ENCODE data around the gene SMOC1. TPM values are rescaled to one million over a fixed set of nuclear protein-coding genes. Genes with fewer than 3 reads are reported as not detected.

Gene SMOC1
- polyA plus RNA-seq, 3 donors, result not detected

GRCh38 chr14:69839661-69840060 is 39.6 kb upstream of the SMOC1 start:
- TF ChIP-seq CTCF (IDR thresholded peaks at IDR 0.05), result no peak
- H3K36me3 Mint-ChIP-seq, result no peaks in the 10 kb centered on the region
- WGBS (ENCODE audit: insufficient coverage), result 100% methylated on average over 1 of the region's 3 CpGs

GRCh38 chr14:69841656-69842055 is 37.6 kb upstream of the SMOC1 start:
- Histone ChIP-seq H2AFZ (ENCODE audit: insufficient read depth, low read depth, low read length, poor library complexity, severe bottlenecking) (no peak overlapping the region), H3K9me3 (replicated peaks in 1 of 2; ENCODE audit: control insufficient read depth in 1 of 2, insufficient read depth in 1 of 2, low read length in 2 of 2) (no peaks in the 10 kb centered on the region), H3K27ac (ENCODE audit: low read depth in 1 of 2, low read length in 2 of 2) (no peak overlapping the region), H3K4me1 (ENCODE audit: control insufficient read depth in 1 of 2, insufficient read depth in 2 of 2, low read length in 2 of 2) (no peaks in the 10 kb centered on the region), H4K20me1 (ENCODE audit: insufficient read depth, low read length) (no peaks in the 10 kb centered on the region), H3K36me3 (replicated peaks in 1 of 2; ENCODE audit: control insufficient read depth in 1 of 2, insufficient read depth in 2 of 2, low read length in 2 of 2) (no peaks in the 10 kb centered on the region), H3K79me2 (ENCODE audit: insufficient read depth, low read length) (no peaks in the 10 kb centered on the region), H3K4me2 (replicated peaks; ENCODE audit: extremely low read depth, low read length, poor library complexity, severe bottlenecking) (no peak overlapping the region), H3K9ac (ENCODE audit: insufficient read depth, low read length, poor library complexity, severe bottlenecking) (no peak overlapping the region), H3K4me3 (replicated peaks in 1 of 3; ENCODE audit: low read depth in 2 of 3, low read length in 3 of 3) (no peak overlapping the region), H3K27me3 (ENCODE audit: control insufficient read depth in 2 of 2, insufficient read depth in 2 of 2, low read length in 2 of 2) (peaks cover 0 to 2% of the 10 kb centered on the region in 2 donors)
- no peak for TF ChIP-seq CTCF (IDR thresholded peaks at IDR 0.05)
- Mint-ChIP-seq H3K4me3 (no peak overlapping the region), H3K27ac (no peak overlapping the region), H3K36me3 (no peaks in the 10 kb centered on the region), H3K4me1 (no peaks in the 10 kb centered on the region), H3K27me3 (ENCODE audit: low read depth in 3 of 3) (peaks cover 2 to 13% (median 3%) of the 10 kb centered on the region in 3 donors), H3K9me3 (no peaks in the 10 kb centered on the region)
- WGBS (ENCODE audit: insufficient coverage), result 63% methylated on average over 5 of the region's 5 CpGs
- DNase-seq, result no peak
- intact Hi-C loops (cut with micrococcal nuclease), result no loop called here

More at GRCh38 chr14:69839661-69840060, 39.6 kb upstream of the SMOC1 start:
- intact Hi-C loops (cut with micrococcal nuclease), result no loop called here
- no peak overlapping the region for H3K4me3 ChIP-seq (replicated peaks in 1 of 3; ENCODE audit: low read depth in 2 of 3, low read length in 3 of 3)
- H3K9ac ChIP-seq (ENCODE audit: insufficient read depth, low read length, poor library complexity, severe bottlenecking), result no peak overlapping the region
- H3K27ac ChIP-seq (ENCODE audit: low read depth in 1 of 2, low read length in 2 of 2), result no peak overlapping the region
- no peaks in the 10 kb centered on the region for H3K79me2 ChIP-seq (ENCODE audit: insufficient read depth, low read length)
- no peak for DNase-seq
- no peaks in the 10 kb centered on the region for H3K4me1 ChIP-seq (ENCODE audit: control insufficient read depth in 1 of 2, insufficient read depth in 2 of 2, low read length in 2 of 2)
- H3K4me2 ChIP-seq (replicated peaks; ENCODE audit: extremely low read depth, low read length, poor library complexity, severe bottlenecking), result no peak overlapping the region
- H3K36me3 ChIP-seq (replicated peaks in 1 of 2; ENCODE audit: control insufficient read depth in 1 of 2, insufficient read depth in 2 of 2, low read length in 2 of 2), result no peaks in the 10 kb centered on the region
- no peak overlapping the region for H2AFZ ChIP-seq (ENCODE audit: insufficient read depth, low read depth, low read length, poor library complexity, severe bottlenecking)
- no peak overlapping the region for H3K27ac Mint-ChIP-seq
- H3K9me3 ChIP-seq (replicated peaks in 1 of 2; ENCODE audit: control insufficient read depth in 1 of 2, insufficient read depth in 1 of 2, low read length in 2 of 2), result no peaks in the 10 kb centered on the region
- peaks cover 0 to 5% of the 10 kb centered on the region in 2 donors for H3K27me3 ChIP-seq (ENCODE audit: control insufficient read depth in 2 of 2, insufficient read depth in 2 of 2, low read length in 2 of 2)
- H3K4me1 Mint-ChIP-seq, result no peaks in the 10 kb centered on the region
- peaks cover 2 to 13% (median 8%) of the 10 kb centered on the region in 3 donors for H3K27me3 Mint-ChIP-seq (ENCODE audit: low read depth in 3 of 3)
- no peaks in the 10 kb centered on the region for H3K9me3 Mint-ChIP-seq
- H4K20me1 ChIP-seq (ENCODE audit: insufficient read depth, low read length), result no peaks in the 10 kb centered on the region
- no peak overlapping the region for H3K4me3 Mint-ChIP-seq
